ENCODE data around the gene SPOCK1.

The SPOCK1 gene

GRCh38 chr5:137199966-137200365 is 299.2 kb downstream of the SPOCK1 start:
- Histone ChIP-seq H3K4me3 (ENCODE audit: low read length) (no peak overlapping the region), H3K27me3 (ENCODE audit: control insufficient read depth, insufficient read depth, low read length) (peaks cover 6% of the 10 kb centered on the region), H3K9ac (ENCODE audit: low read length) (no peak overlapping the region), H3K36me3 (ENCODE audit: control insufficient read depth, insufficient read depth, low read length) (no peaks in the 10 kb centered on the region), H3K9me3 (ENCODE audit: control insufficient read depth, low read length) (no peaks in the 10 kb centered on the region), H3K4me1 (ENCODE audit: control insufficient read depth, insufficient read depth, low read length) (no peaks in the 10 kb centered on the region)

DNA sequence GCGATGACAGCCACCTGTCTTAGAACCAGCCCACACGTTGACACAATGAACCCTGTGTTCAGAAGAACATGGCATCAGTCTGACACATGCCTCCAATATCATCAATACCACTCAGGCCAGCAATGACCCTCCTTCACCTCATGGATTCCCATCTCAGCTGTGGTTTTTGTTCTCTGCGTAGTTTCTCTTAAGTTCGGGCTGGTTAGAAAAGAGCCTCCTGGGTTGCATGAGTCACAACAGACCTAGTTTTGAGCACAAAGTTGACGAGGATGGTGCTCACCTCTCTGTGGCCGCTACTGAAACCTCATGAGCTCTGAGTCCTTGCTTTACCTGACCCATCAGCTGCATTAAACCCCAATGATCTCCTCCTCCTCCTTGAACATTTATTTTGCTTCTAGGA is 299.9 kb downstream of the SPOCK1 start:
- Histone ChIP-seq H3K27me3 (ENCODE audit: control insufficient read depth, insufficient read depth, low read length) (peaks cover under 1% of the 10 kb centered on the region), H3K36me3 (ENCODE audit: control insufficient read depth, insufficient read depth, low read length) (no peaks in the 10 kb centered on the region), H3K9ac (ENCODE audit: low read length) (no peak overlapping the region), H3K4me1 (ENCODE audit: control insufficient read depth, insufficient read depth, low read length) (no peaks in the 10 kb centered on the region), H3K4me3 (ENCODE audit: low read length) (no peak overlapping the region), H3K9me3 (ENCODE audit: control insufficient read depth, low read length) (no peaks in the 10 kb centered on the region)

DNA sequence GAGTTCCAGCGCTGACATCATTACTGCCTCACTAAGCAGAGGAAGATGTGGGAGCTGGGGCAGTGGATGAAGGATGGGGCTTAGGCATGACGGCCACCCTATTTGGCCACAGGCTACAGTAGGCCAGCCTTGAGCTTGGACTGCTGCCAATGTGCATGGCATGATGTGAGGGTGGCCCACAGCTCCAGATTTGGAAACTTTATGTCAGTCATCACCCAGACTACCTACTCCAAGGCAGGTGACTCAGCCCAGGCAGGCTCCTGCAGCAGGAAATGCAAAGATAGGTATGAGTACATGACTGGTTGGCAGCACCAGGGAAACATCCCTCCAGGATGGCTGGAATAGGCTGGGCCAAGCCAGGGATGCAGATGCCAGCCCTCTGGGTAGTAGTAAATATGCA is 303.6 kb downstream of the SPOCK1 start:
- Histone ChIP-seq H3K9me3 (ENCODE audit: control insufficient read depth, low read length) (no peaks in the 10 kb centered on the region), H3K4me1 (ENCODE audit: control insufficient read depth, insufficient read depth, low read length) (no peaks in the 10 kb centered on the region), H3K27me3 (ENCODE audit: control insufficient read depth, insufficient read depth, low read length) (no peaks in the 10 kb centered on the region), H3K4me3 (ENCODE audit: low read length) (no peak overlapping the region), H3K9ac (ENCODE audit: low read length) (no peak overlapping the region), H3K36me3 (ENCODE audit: control insufficient read depth, insufficient read depth, low read length) (no peaks in the 10 kb centered on the region)

DNA sequence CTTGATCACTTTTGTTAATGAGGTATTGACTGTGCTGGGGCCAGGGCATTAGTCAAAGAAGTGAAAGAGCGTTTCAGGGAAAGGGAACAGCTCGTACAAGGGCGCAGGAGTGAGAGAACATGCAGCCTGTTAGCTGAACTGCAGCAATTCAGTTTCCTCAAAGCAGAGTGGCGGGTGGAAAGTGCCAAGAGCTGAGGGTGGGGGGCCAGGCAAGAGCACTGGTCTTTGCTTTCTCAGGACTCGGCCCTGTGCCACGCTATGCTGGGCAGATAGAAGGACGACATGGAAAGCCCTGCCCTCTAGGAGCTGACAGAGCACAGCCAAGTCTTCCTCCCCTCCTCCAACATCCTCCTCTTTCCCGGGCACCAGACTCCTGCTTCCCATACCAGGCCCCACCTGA is 304.8 kb downstream of the SPOCK1 start:
- Histone ChIP-seq H3K9ac (ENCODE audit: low read length) (no peak overlapping the region), H3K4me1 (ENCODE audit: control insufficient read depth, insufficient read depth, low read length) (no peaks in the 10 kb centered on the region), H3K27me3 (ENCODE audit: control insufficient read depth, insufficient read depth, low read length) (no peaks in the 10 kb centered on the region), H3K9me3 (ENCODE audit: control insufficient read depth, low read length) (no peaks in the 10 kb centered on the region), H3K36me3 (ENCODE audit: control insufficient read depth, insufficient read depth, low read length) (no peaks in the 10 kb centered on the region), H3K4me3 (ENCODE audit: low read length) (no peak overlapping the region)

GRCh38 chr5:137192293-137192743 is 306.8 kb downstream of the SPOCK1 start:
- no peak overlapping the region for H3K9ac ChIP-seq (ENCODE audit: low read length)
- no peaks in the 10 kb centered on the region for H3K27me3 ChIP-seq (ENCODE audit: control insufficient read depth, insufficient read depth, low read length)
- no peak overlapping the region for H3K4me3 ChIP-seq (ENCODE audit: low read length)
- no peaks in the 10 kb centered on the region for H3K9me3 ChIP-seq (ENCODE audit: control insufficient read depth, low read length)
- no peaks in the 10 kb centered on the region for H3K36me3 ChIP-seq (ENCODE audit: control insufficient read depth, insufficient read depth, low read length)
- no peaks in the 10 kb centered on the region for H3K4me1 ChIP-seq (ENCODE audit: control insufficient read depth, insufficient read depth, low read length)

DNA sequence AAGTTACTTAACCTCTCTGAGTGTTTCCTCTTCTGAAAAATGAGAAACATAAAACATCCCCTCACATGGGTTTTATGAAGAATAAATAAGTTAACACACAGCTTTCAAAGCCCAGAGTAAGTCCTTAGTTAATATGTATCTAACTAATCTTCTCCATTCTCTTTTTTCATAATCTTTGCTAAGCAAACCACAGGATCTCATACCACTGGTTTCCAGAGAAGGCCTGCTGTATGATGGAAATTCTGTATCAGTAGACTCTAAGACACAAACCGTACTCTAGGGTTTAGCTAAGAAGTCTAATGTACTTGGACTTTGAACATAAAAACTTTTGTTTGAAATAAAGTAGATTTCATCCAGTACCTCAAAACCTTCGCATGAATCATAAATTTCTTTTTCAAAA is 307.9 kb downstream of the SPOCK1 start:
- H3K4me3 ChIP-seq (ENCODE audit: low read length), result no peak overlapping the region
- no peaks in the 10 kb centered on the region for H3K4me1 ChIP-seq (ENCODE audit: control insufficient read depth, insufficient read depth, low read length)

GRCh38 chr5:137190441-137190840 is 308.7 kb downstream of the SPOCK1 start:
- H3K27me3 ChIP-seq (ENCODE audit: control insufficient read depth, insufficient read depth, low read length), result no peaks in the 10 kb centered on the region
- no peaks in the 10 kb centered on the region for H3K9me3 ChIP-seq (ENCODE audit: control insufficient read depth, low read length)
- no peak overlapping the region for H3K9ac ChIP-seq (ENCODE audit: low read length)
- H3K4me1 ChIP-seq (ENCODE audit: control insufficient read depth, insufficient read depth, low read length), result no peaks in the 10 kb centered on the region
- no peak overlapping the region for H3K4me3 ChIP-seq (ENCODE audit: low read length)
- no peaks in the 10 kb centered on the region for H3K36me3 ChIP-seq (ENCODE audit: control insufficient read depth, insufficient read depth, low read length)

More for the DNA sequence above, 307.9 kb downstream of the SPOCK1 start:
- no peaks in the 10 kb centered on the region for H3K36me3 ChIP-seq (ENCODE audit: control insufficient read depth, insufficient read depth, low read length)
- H3K9ac ChIP-seq (ENCODE audit: low read length), result no peak overlapping the region
- no peaks in the 10 kb centered on the region for H3K9me3 ChIP-seq (ENCODE audit: control insufficient read depth, low read length)
- H3K27me3 ChIP-seq (ENCODE audit: control insufficient read depth, insufficient read depth, low read length), result no peaks in the 10 kb centered on the region

DNA sequence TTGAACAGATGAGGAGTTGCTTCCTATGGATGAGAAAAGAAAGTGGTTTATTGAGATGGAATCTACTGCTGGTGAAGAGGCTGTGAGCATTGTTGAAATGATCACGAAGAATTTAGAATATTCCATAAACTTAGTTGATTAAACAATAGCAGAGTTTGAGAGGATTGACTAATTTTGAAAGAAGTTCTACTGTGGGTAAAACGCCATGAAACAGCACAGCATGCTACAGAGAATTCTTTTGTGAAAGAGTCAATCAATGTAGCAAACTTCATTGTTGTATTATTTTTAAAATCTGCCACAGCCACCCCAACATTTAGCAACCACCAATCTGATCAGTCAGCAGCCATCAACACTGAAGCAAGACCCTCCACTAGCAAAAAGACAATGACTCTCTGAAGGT is 309.1 kb downstream of the SPOCK1 start:
- Histone ChIP-seq H3K27me3 (ENCODE audit: control insufficient read depth, insufficient read depth, low read length) (no peaks in the 10 kb centered on the region), H3K9me3 (ENCODE audit: control insufficient read depth, low read length) (no peaks in the 10 kb centered on the region), H3K4me1 (ENCODE audit: control insufficient read depth, insufficient read depth, low read length) (no peaks in the 10 kb centered on the region), H3K36me3 (ENCODE audit: control insufficient read depth, insufficient read depth, low read length) (no peaks in the 10 kb centered on the region), H3K4me3 (ENCODE audit: low read length) (no peak overlapping the region), H3K9ac (ENCODE audit: low read length) (no peak overlapping the region)

DNA sequence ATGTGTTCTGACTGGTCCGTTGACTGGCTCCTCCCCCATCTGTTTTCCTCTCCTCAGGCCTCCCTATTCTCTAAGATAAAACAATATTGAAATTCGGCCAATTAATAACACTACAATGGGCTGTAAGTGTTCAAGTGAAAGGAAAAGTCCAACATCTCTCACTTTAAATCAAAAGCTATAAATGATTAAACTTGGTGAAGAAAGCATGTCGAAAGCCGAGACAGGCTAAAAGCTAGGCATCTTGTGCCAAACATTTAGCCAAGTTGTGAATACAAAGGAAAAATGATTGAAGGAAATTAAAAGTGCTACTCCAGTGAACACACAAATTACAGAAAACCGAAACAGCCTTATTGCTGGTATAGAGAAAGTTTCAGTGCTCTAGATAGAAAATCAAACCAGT is 310.6 kb downstream of the SPOCK1 start:
- H3K27me3 ChIP-seq (ENCODE audit: control insufficient read depth, insufficient read depth, low read length), result peaks cover 2% of the 10 kb centered on the region

GRCh38 chr5:137186759-137187461 is 312.2 kb downstream of the SPOCK1 start:
- no peak overlapping the region for H3K9ac ChIP-seq (ENCODE audit: low read length)
- H3K9me3 ChIP-seq (ENCODE audit: control insufficient read depth, low read length), result no peaks in the 10 kb centered on the region
- no peak overlapping the region for H3K4me3 ChIP-seq (ENCODE audit: low read length)
- H3K4me1 ChIP-seq (ENCODE audit: control insufficient read depth, insufficient read depth, low read length), result no peaks in the 10 kb centered on the region
- H3K27me3 ChIP-seq (ENCODE audit: control insufficient read depth, insufficient read depth, low read length), result peaks cover 2% of the 10 kb centered on the region
- H3K36me3 ChIP-seq (ENCODE audit: control insufficient read depth, insufficient read depth, low read length), result no peaks in the 10 kb centered on the region

More for the DNA sequence above, 310.6 kb downstream of the SPOCK1 start:
- Histone ChIP-seq H3K4me1 (ENCODE audit: control insufficient read depth, insufficient read depth, low read length) (no peaks in the 10 kb centered on the region), H3K9ac (ENCODE audit: low read length) (no peak overlapping the region), H3K4me3 (ENCODE audit: low read length) (no peak overlapping the region), H3K36me3 (ENCODE audit: control insufficient read depth, insufficient read depth, low read length) (no peaks in the 10 kb centered on the region), H3K9me3 (ENCODE audit: control insufficient read depth, low read length) (no peaks in the 10 kb centered on the region)

DNA sequence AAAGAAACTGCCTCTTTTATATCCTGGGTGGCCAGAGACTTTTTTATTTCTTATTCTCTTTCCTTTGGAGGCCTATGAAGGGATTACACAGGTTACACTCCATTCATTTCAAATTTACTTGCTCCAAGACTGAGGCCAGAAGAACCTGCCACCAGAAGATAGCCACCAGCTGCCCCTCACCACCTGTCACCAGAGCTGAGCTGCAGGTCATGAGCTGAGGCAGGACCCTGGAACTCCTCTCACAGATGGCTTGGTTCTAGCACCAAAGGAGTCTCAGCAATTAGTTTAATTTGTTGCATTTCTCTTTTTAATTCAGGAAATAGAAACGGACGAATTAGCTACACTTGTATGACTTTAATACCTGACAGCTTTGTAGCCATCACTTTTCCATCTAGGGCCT is 313.9 kb downstream of the SPOCK1 start:
- Histone ChIP-seq H3K27me3 (ENCODE audit: control insufficient read depth, insufficient read depth, low read length) (peaks cover 2% of the 10 kb centered on the region), H3K36me3 (ENCODE audit: control insufficient read depth, insufficient read depth, low read length) (no peaks in the 10 kb centered on the region), H3K9ac (ENCODE audit: low read length) (no peak overlapping the region), H3K4me1 (ENCODE audit: control insufficient read depth, insufficient read depth, low read length) (no peaks in the 10 kb centered on the region), H3K9me3 (ENCODE audit: control insufficient read depth, low read length) (no peaks in the 10 kb centered on the region), H3K4me3 (ENCODE audit: low read length) (no peak overlapping the region)

DNA sequence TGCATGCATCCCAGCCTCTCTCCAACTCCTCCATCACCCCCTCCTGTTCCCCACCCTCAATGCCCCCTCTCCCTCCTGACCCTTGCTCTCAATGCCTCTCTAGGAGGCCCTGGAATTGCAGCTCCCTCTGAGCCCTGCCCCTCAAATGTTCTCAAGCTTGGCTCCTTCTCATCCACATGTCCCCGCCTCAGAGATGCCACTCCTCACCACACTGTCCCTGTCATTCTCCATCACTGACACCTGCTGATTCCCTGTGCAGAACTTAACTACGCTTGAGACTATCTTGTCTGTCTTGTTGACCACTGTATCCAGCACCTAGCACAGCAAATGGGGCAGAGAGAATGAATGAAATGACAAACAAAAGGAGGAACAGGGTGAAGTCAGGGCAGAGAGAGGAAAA is 314.4 kb downstream of the SPOCK1 start:
- Histone ChIP-seq H3K4me3 (ENCODE audit: low read length) (no peak overlapping the region), H3K9me3 (ENCODE audit: control insufficient read depth, low read length) (no peaks in the 10 kb centered on the region), H3K9ac (ENCODE audit: low read length) (no peak overlapping the region), H3K36me3 (ENCODE audit: control insufficient read depth, insufficient read depth, low read length) (no peaks in the 10 kb centered on the region), H3K27me3 (ENCODE audit: control insufficient read depth, insufficient read depth, low read length) (peaks cover 2% of the 10 kb centered on the region), H3K4me1 (ENCODE audit: control insufficient read depth, insufficient read depth, low read length) (no peaks in the 10 kb centered on the region)

DNA sequence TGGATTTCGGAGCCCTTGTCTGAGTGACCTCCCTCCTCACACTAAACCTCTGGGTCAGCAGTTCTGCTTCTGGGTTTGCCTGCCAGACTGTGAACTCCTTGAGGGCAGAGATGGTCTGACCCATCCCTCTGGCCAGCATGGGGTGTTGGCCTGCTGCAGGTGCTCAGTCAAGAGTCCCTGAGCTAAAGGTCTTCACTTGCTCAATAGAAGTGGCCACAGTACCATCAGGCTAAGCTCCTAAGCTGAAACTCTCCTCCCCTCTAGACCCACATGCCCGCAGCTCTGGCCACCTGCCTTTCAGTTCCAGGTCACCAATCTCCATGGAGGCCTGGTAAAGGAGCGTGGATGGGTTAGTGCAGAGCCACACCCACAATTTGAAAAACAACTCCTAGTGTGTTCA is 316.6 kb downstream of the SPOCK1 start:
- no peak overlapping the region for H3K9ac ChIP-seq (ENCODE audit: low read length)
- no peak overlapping the region for H3K4me3 ChIP-seq (ENCODE audit: low read length)
- H3K9me3 ChIP-seq (ENCODE audit: control insufficient read depth, low read length), result no peaks in the 10 kb centered on the region
- H3K27me3 ChIP-seq (ENCODE audit: control insufficient read depth, insufficient read depth, low read length), result peaks cover 2% of the 10 kb centered on the region
- no peaks in the 10 kb centered on the region for H3K4me1 ChIP-seq (ENCODE audit: control insufficient read depth, insufficient read depth, low read length)
- H3K36me3 ChIP-seq (ENCODE audit: control insufficient read depth, insufficient read depth, low read length), result no peaks in the 10 kb centered on the region

All from mucosa of stomach (tissue), 1 donor.